Left colon (tissue), 2 donors: Measurements from ENCODE around the gene ITGA2B. TPM values are rescaled to one million over a fixed set of nuclear protein-coding genes. Genes with fewer than 3 reads are reported as not detected.

ENCODE experiments used
- ATAC-seq: fragments of 200-7000 bp; cut with Tn5 transposase; one replicate; pipeline ENCODE4 v1.9.1; 2020; ENCODE audit warnings: mild to moderate bottlenecking, moderate library complexity
- DNase-seq, 2 donors: peaks; one replicate each; pipeline ENCODE4 v3.0.0-alpha.2; 2020
- intact Hi-C, 2 donors: fragments of 100-400 bp; cut with DNase I in 1 of 2; cut with micrococcal nuclease in 1 of 2; formaldehyde crosslinking; loops; one replicate each; pipeline versions ENCODE4 v1.11.2 to v1.14.0; 2022; cut with DNase I, micrococcal nuclease
- long read RNA-seq: library from polyadenylated mRNA; unstranded; transcript quantifications from one replicate; pipeline ENCODE4 v2.0.0, GENCODE V29; 2021
- total RNA-seq, 2 donors: library from RNA; stranded (reverse); fragmentation: NEBNext Ultra II Directional; extraction: Animal tissue kit (Norgen Biotek cat#: 25700); gene quantifications; one replicate each; pipeline ENCODE4 v1.2.1, GENCODE V29; 2021
- donor health status: DM: no; HTN: no; CAD: no.
- donor health status: DM: yes; HTN: yes; CAD: no.

The ITGA2B gene
- under 1 TPM; 0.37 to 0.39 TPM for total RNA-seq
- long read RNA-seq: 0 reads

- peak; percentile 23 for ATAC-seq
- intact Hi-C loops: no loop called here
Measured at GRCh38 chr17:44389281-44389680, at the start of gene ITGA2B. ITGA2B (minus strand) TSS chr17:44389649; CDS start chr17:44389473, 176 bp downstream.

GRCh38 chr17:44439168-44439567 is 49.7 kb upstream of the ITGA2B start:
- intact Hi-C loops: no loop called here
- ATAC-seq (no peak), DNase-seq (no peak)

More at GRCh38 chr17:44389281-44389680, at the start of gene ITGA2B:
- DNase-seq: no peak

DNA sequence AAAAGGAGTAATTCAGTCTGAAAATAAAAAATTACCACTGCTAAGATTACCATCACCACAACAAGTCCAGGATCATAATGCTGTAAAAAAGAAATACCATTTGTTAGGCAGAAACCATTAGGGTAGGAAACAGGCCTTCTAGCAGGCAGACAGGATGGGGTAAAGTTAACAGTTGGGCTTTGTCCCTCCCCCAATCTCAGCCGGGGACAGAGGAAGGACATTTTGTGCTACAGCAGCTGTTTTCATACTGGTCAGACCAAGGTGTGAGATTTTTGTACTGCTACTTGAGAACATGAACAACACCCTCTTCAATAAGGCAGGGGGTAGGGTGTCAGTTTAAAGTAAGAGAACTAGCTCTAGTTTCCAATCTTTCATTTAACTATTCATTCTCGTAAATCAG is 49.2 kb upstream of the ITGA2B start:
- intact Hi-C loops: no loop called here
- DNase-seq: no peak
- no peak for ATAC-seq

GRCh38 chr17:44436336-44436735 is 46.9 kb upstream of the ITGA2B start:
- intact Hi-C loops: no loop called here
- DNase-seq (no peak), ATAC-seq (no peak)

- intact Hi-C loops: no loop called here
- no peak for ATAC-seq
- no peak for DNase-seq
Measured at GRCh38 chr17:44432254-44433157, 43.1 kb upstream of the ITGA2B start.

DNA sequence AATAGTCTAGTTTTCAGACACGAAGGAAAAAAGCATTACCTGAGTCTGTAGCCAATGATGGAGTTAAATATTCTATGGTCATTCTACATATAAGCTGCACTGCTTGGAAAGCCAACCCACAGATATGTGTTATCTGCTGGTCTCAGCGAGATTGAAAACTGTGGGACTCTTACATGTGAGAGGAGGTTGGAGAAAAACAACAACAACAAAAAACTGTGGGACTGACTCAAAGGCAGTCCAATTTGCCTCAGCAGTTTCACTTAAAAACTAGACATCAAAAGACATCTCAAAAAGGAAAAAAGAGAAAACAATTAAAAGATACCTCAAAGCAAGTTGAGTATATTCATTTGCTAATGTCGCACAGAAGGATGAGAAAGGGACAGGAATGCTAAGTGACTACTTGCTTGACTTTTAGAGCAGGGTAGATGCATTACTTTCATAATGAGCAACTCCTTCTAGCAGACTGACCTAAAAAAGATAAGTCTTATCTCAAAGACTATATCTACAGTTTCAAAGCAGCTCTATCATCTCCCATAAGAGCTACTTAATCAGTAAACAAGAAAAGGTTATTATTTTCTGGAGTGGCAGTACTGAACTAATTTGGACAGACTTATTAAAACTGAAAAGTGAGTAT is 35.5 kb upstream of the ITGA2B start:
- no peak for ATAC-seq
- DNase-seq: no peak

DNA sequence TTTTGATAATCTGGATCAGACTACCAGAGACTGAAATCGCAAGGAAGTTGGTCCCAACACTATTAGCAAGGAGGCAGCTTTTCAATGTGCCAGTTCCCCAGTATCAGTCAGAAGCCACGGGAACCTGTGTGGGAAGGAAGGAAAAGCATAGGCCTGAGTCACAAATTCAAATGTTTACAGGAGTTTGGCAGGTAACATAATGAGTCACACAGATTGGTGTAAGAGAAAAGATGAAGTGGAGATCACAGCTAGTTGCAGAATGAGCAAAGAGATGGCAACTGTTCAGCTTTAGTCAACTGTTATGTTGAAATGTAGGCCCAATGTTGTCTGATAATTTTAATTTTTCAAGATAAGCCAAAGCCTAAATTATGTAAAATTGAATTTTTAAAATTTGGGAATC is 28.1 kb upstream of the ITGA2B start:
- intact Hi-C loops: no loop called here
- DNase-seq: no peak
- no peak for ATAC-seq

More for the DNA sequence above, 35.5 kb upstream of the ITGA2B start:
- intact Hi-C loops: no loop called here

DNA sequence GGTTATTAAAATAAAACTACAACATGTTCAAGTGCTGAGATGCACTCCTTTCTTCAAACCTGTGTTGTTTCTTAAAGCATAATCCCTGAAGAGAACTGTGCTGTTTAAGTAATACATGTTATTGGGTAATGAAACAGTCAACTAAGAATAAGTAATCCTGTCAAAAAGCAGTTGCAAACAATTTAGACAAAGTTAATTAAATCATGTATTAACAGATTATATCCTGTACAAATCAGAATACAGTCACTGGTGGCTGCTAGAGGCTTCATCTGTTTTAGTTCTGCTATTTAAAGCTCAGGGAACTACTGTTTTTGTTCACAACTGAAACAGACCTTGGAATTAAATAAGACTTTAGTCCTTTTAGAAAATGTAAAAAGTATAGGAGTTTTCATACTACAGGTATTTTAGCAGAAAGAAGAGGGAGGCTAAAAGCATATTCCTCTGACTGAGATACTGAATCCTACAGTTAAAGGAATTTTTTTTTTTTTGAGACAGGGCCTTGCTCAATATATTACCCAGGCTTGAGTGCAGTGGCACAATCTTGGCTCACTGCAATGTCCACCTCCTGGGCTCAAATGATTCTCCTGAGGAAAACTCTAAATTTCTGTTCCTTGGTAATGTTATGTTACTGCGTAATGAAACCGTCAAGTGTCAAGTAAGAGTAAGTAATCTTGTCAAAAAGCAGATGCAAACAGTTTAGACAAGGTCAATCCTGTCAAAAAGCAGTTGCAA is 27.3 kb upstream of the ITGA2B start:
- no peak for ATAC-seq
- DNase-seq: no peak
- intact Hi-C loops: no loop called here

GRCh38 chr17:44414394-44415155 is 25.1 kb upstream of the ITGA2B start:
- DNase-seq (no peak), ATAC-seq (no peak)
- intact Hi-C loops: no loop called here

GRCh38 chr17:44409309-44410028 is 20.0 kb upstream of the ITGA2B start:
- ATAC-seq: no peak
- intact Hi-C loops: no loop called here
- DNase-seq: no peak

- intact Hi-C loops: no loop called here
- DNase-seq: no peak
- ATAC-seq: no peak
Measured at GRCh38 chr17:44408786-44409185, 19.3 kb upstream of the ITGA2B start.

- intact Hi-C loops: no loop called here
- DNase-seq (no peak), ATAC-seq (no peak)
Measured at GRCh38 chr17:44402564-44403172, 13.2 kb upstream of the ITGA2B start.

DNA sequence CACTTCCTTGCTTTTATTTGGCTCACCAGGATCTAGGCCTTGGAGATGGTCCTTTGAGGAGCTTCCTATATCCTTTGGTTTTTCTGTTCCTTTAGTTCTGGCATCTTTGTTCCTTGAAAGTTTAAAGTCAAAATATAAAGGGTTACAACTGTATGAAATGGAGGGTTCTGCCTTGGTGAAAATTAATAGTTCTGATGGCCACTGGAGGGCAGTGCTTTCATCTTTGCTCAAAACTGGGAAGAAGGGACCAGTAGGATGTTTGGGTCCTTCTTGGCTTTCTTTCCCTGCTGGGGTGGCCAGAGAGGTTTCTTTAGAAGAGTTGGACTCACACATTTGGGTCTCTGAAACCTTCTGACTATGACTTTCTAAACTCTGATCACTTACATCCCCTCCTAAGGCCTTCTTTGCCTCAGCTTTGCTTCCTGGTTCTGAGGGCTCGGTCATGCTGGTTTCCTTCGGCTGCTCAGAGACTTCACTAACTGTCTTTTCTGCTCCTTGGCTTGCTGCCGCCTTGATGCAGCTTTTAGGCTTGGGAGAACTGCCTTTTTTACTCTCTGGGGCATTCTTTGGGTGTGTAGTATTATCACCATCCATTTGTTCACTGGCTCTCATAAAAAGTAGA is 10.9 kb upstream of the ITGA2B start:
- no peak for DNase-seq
- ATAC-seq: peak; percentile 30
- intact Hi-C loops: no loop called here

GRCh38 chr17:44398692-44399691 is 9.5 kb upstream of the ITGA2B start:
- DNase-seq (no peak), ATAC-seq (no peak)
- intact Hi-C loops: no loop called here

GRCh38 chr17:44397479-44398440 is 8.3 kb upstream of the ITGA2B start:
- no peak for DNase-seq
- ATAC-seq: no peak
- intact Hi-C loops: no loop called here
